A549 (cell line): ENCODE results near the gene PHTF2. TPM values are rescaled to one million over a fixed set of nuclear protein-coding genes. Genes with fewer than 3 reads are reported as not detected.

ENCODE experiments used
- ATAC-seq, 2 experiments: fragments of 200-7000 bp in 1 of 2; fragments of >200 bp in 1 of 2; cut with Nextera tagmentation in 1 of 2; cut with Tn5 transposase in 1 of 2; 3 replicates each; pipeline versions ENCODE4 v1.8.0 to v1.9.1; 2018 to 2020; ENCODE audit warnings: mild to moderate bottlenecking in 1 of 2, moderate library complexity in 1 of 2
- CTCF ChIA-PET: fragments of 300-600 bp; sonication (Branson Sonifier 250); formaldehyde crosslinking; extraction: SDS; loops from one replicate; lab custom pipeline; 2021; ENCODE audit warnings: antibody characterized with exemption, inconsistent platforms; lab: Yijun Ruan, JAX
- POLR2A ChIA-PET: fragments of 350-600 bp; formaldehyde crosslinking; extraction: SDS; loops from one replicate; lab custom pipeline; 2021; ENCODE audit warnings: antibody characterized with exemption, inconsistent platforms; lab: Yijun Ruan, JAX
- DNase-seq, 2 experiments: peaks; one replicate each; pipeline versions ENCODE4 v3.0.0 to v3.0.0-alpha.2; 2011 to 2016; ENCODE audit warnings: low read depth in 1 of 2, low spot score in 1 of 2
- FAIRE-seq: peaks from 2 replicates; lab custom pipeline; 2011; peaks lifted over from hg19 to GRCh38; lab: Jason Lieb, UNC
- H3K27ac ChIP-seq, 2 experiments: fragments of >200 bp; sonication (Bioruptor Twin); formaldehyde crosslinking; 3 replicates each; pipeline ENCODE4 v1.5.1; 2016 to 2017
- H3K4me1 ChIP-seq: fragments of >200 bp; sonication (Bioruptor Twin); formaldehyde crosslinking; 3 replicates; pipeline ENCODE4 v1.6.1; 2016
- H3K4me2 ChIP-seq: fragments of >200 bp; sonication (Bioruptor Twin); formaldehyde crosslinking; 3 replicates; pipeline ENCODE4 v1.6.1; 2016
- H3K4me3 ChIP-seq: fragments of >200 bp; sonication (Bioruptor Twin); formaldehyde crosslinking; 3 replicates; pipeline ENCODE4 v1.5.1; 2016
- H3K9me3 ChIP-seq: fragments of >200 bp; sonication (Bioruptor Twin); formaldehyde crosslinking; 3 replicates; pipeline ENCODE4 v1.6.1; 2016
- ATOH8 ChIP-seq: fragments of 250-450 bp; sonication (Bioruptor Pico); IDR thresholded peaks from 2 replicates; pipeline ENCODE4 v1.5.0; 2020; ENCODE audit warnings: low read depth, mild to moderate bottlenecking, moderate library complexity
- BHLHE40 ChIP-seq: IDR thresholded peaks from 2 replicates; pipeline ENCODE4 v1.6.1; 2012; ENCODE audit warnings: low read depth, low read length, inconsistent platforms
- CHD4 ChIP-seq: fragments of 200-600 bp; sonication (generic); IDR thresholded peaks from 2 replicates; pipeline ENCODE4 v1.6.1; 2016; ENCODE audit warnings: antibody characterized with exemption, mild to moderate bottlenecking, borderline replicate concordance
- EHF ChIP-seq: fragments of 250-450 bp; sonication (Bioruptor Pico); IDR thresholded peaks from 2 replicates; pipeline ENCODE4 v1.5.0; 2020; ENCODE audit warnings: mild to moderate bottlenecking
- EP300 ChIP-seq, 2 experiments: fragments of >200 bp; sonication (Bioruptor Twin); formaldehyde crosslinking; IDR thresholded peaks; 2 replicates in 1 of 2; 3 replicates in 1 of 2; pipeline ENCODE4 v1.6.1; 2016 to 2017
- HOXA7 ChIP-seq: fragments of 250-450 bp; sonication (Bioruptor Pico); IDR thresholded peaks from 2 replicates; pipeline ENCODE4 v1.5.0; 2020; ENCODE audit warnings: mild to moderate bottlenecking, moderate library complexity
- JUNB ChIP-seq: fragments of >200 bp; sonication (Bioruptor Twin); formaldehyde crosslinking; IDR thresholded peaks from 2 replicates; pipeline ENCODE4 v1.6.1; 2016
- MAZ ChIP-seq: fragments of 150-350 bp; IDR thresholded peaks from 2 replicates; pipeline ENCODE4 v1.6.1; 2014; ENCODE audit warnings: antibody characterized with exemption, low read depth, low read length, borderline replicate concordance
- PBX3 ChIP-seq: IDR thresholded peaks from 2 replicates; pipeline ENCODE4 v1.6.1; 2012
- SMC3 ChIP-seq: fragments of >200 bp; sonication (Bioruptor Twin); formaldehyde crosslinking; IDR thresholded peaks from 3 replicates; pipeline ENCODE4 v1.6.1; 2018; ENCODE audit warnings: inconsistent platforms
- SREBF2 ChIP-seq: fragments of 450-650 bp; IDR thresholded peaks from 2 replicates; pipeline ENCODE4 v1.6.1; 2014; ENCODE audit warnings: mild to moderate bottlenecking, moderate library complexity
- TFCP2L1 ChIP-seq: fragments of 250-450 bp; sonication (Bioruptor Pico); IDR thresholded peaks from 2 replicates; pipeline ENCODE4 v1.5.0; 2021; ENCODE audit warnings: mild to moderate bottlenecking
- TP53 ChIP-seq: fragments of 250-450 bp; sonication (Bioruptor Pico); IDR thresholded peaks from 2 replicates; pipeline ENCODE4 v1.5.0; 2021; ENCODE audit warnings: mild to moderate bottlenecking, moderate library complexity
- ZSCAN20 ChIP-seq: fragments of 250-450 bp; sonication (Bioruptor Pico); IDR thresholded peaks from 2 replicates; pipeline ENCODE4 v1.8.0; 2022; ENCODE audit warnings: mild to moderate bottlenecking, moderate library complexity
- WGBS: methylation state at CpG from one replicate; pipeline ENCODE4 v1.1.6; 2017; ENCODE audit errors: missing lambda C conversion rate; 5-methylcytosine and 5-hydroxymethylcytosine counted together
- polyA plus RNA-seq, 4 experiments: library from polyadenylated mRNA; depleted of rRNA in 3 of 4; stranded (reverse); fragments of >200 nt; fragmentation: RNase III in 1 of 4; extraction: RNeasy Plus Mini Kit Qiagen cat#74134 plus additional on column Dnase treatment in 1 of 4; gene quantifications; 2 replicates in 3 of 4; 3 replicates in 1 of 4; pipeline ENCODE4 v1.2.3, GENCODE V29; 2011 to 2017
- TF ChIP-seq, protein P1 (sequence below): IDR thresholded peaks from 2 replicates; pipeline ENCODE4 v1.6.1; 2012; ENCODE audit warnings: low read depth, borderline replicate concordance
- TF ChIP-seq, protein P2 (sequence below): fragments of 200-600 bp; sonication (generic); IDR thresholded peaks from 2 replicates; pipeline ENCODE4 v1.6.1; 2016; ENCODE audit warnings: antibody characterized with exemption, mild to moderate bottlenecking, moderate library complexity

Gene PHTF2
- polyA plus RNA-seq, 2 of the 4 experiments (the other 2 are of a cell fraction): 14.5 to 41.6 TPM

- FAIRE-seq (peak; percentile 80), DNase-seq (no peak), ATAC-seq (no peak)
- Histone ChIP-seq H3K27ac (no peak overlapping the region), H3K4me2 (no peak overlapping the region), H3K9me3 (no peaks in the 10 kb centered on the region), H3K4me1 (no peaks in the 10 kb centered on the region), H3K4me3 (no peak overlapping the region)
- ChIA-PET CTCF (interaction anchor here (0.9 to 1.0 kb wide), 2 partner anchors 95 to 184 kb away, joined by 3 read pairs; no protein-coding TSS in a partner anchor), POLR2A (no interaction called here)
- TF ChIP-seq, protein P1, sequence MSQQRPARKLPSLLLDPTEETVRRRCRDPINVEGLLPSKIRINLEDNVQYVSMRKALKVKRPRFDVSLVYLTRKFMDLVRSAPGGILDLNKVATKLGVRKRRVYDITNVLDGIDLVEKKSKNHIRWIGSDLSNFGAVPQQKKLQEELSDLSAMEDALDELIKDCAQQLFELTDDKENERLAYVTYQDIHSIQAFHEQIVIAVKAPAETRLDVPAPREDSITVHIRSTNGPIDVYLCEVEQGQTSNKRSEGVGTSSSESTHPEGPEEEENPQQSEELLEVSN: no peak
- TF ChIP-seq, protein P2, sequence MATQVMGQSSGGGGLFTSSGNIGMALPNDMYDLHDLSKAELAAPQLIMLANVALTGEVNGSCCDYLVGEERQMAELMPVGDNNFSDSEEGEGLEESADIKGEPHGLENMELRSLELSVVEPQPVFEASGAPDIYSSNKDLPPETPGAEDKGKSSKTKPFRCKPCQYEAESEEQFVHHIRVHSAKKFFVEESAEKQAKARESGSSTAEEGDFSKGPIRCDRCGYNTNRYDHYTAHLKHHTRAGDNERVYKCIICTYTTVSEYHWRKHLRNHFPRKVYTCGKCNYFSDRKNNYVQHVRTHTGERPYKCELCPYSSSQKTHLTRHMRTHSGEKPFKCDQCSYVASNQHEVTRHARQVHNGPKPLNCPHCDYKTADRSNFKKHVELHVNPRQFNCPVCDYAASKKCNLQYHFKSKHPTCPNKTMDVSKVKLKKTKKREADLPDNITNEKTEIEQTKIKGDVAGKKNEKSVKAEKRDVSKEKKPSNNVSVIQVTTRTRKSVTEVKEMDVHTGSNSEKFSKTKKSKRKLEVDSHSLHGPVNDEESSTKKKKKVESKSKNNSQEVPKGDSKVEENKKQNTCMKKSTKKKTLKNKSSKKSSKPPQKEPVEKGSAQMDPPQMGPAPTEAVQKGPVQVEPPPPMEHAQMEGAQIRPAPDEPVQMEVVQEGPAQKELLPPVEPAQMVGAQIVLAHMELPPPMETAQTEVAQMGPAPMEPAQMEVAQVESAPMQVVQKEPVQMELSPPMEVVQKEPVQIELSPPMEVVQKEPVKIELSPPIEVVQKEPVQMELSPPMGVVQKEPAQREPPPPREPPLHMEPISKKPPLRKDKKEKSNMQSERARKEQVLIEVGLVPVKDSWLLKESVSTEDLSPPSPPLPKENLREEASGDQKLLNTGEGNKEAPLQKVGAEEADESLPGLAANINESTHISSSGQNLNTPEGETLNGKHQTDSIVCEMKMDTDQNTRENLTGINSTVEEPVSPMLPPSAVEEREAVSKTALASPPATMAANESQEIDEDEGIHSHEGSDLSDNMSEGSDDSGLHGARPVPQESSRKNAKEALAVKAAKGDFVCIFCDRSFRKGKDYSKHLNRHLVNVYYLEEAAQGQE: no peak
- TF ChIP-seq HOXA7 (CRISPR knock-in tag) (no peak), MAZ (no peak), ZSCAN20 (CRISPR knock-in tag) (no peak), BHLHE40 (no peak), EP300 (IDR thresholded peaks at IDR 0.05) (no peak), ATOH8 (CRISPR knock-in tag) (no peak)
- WGBS: 94% methylated on average over 9 of the region's 9 CpGs
Observed at GRCh38 chr7:77944183-77945182, 145.9 kb downstream of the PHTF2 start.

DNA sequence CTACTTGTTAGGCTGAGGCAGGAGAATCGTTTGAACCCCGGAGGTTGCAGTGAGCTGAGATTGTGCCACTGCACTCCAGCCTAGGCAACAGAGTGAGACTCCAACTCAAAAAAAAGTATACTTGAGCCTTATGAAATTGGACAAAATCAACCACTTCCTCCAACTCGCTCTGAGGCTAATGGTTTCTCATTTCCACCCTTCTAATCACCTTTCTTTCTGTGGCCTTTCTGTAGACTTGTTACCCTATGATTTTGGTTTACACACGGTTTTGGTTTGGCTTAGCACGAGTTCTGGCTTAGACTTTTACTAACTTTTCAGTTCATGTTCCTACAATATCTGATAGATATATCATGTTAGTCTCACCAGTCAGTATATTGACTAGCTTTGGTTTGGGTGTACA lies 152.0 kb downstream of the PHTF2 start:
- no peak overlapping the region for H3K4me2 ChIP-seq
- DNase-seq (no peak), FAIRE-seq (no peak), ATAC-seq (no peak)
- no peaks in the 10 kb centered on the region for H3K4me1 ChIP-seq
- no peaks in the 10 kb centered on the region for H3K9me3 ChIP-seq
- H3K4me3 ChIP-seq: no peak overlapping the region
- WGBS: 88% methylated on average over 5 of the region's 5 CpGs
- ChIA-PET CTCF (interaction anchor here (1.4 kb wide), 1 partner anchor 10 kb away, joined by 4 read pairs; no protein-coding TSS in a partner anchor), POLR2A (no interaction called here)
- TF ChIP-seq SMC3 (no peak), PBX3 (no peak), CHD4 (no peak), JUNB (no peak), TFCP2L1 (CRISPR knock-in tag) (no peak), TP53 (no peak), SREBF2 (no peak), EHF (no peak)
- H3K27ac ChIP-seq: no peak overlapping the region
